ENCODE data around the gene UBE2B. TPM values are rescaled to one million over a fixed set of nuclear protein-coding genes. Genes with fewer than 3 reads are reported as not detected.
"Not testable (repeated sequence)": the region's sequence is repeated elsewhere in the genome, so short reads cannot be mapped to it uniquely, and the experiment has no call there.

The UBE2B gene
- total RNA-seq, 2 experiments from 2014 or later, result 98.5 to 101 TPM

- Mint-ChIP-seq H3K27ac (peak overlapping the region; percentile 88), H3K4me1 (peaks cover 26% of the 10 kb centered on the region), H3K36me3 (peaks cover 4% of the 10 kb centered on the region), H3K27me3 (no peaks in the 10 kb centered on the region), H3K9me3 (no peaks in the 10 kb centered on the region), H3K4me3 (peak overlapping the region; percentile 93)
- ATAC-seq (ENCODE audit: low read depth) (no peak), DNase-seq (no peak)
- POLR2A ChIA-PET, result interaction anchor here (0.6 to 4.9 kb wide), 20 partner anchors 11 to 176 kb away, joined by 3 to 67 read pairs (median 4); partner anchors contain the start of genes JADE2 and UBE2B
Measured at GRCh38 chr5:134411228-134411545, 39.8 kb downstream of the UBE2B start.

GRCh38 chr5:134411546-134412266 is 40.3 kb downstream of the UBE2B start, which contains the start of gene CDKN2AIPNL:
Gene CDKN2AIPNL (minus strand): TSS chr5:134411881. CDS start chr5:134411854, 27 bp downstream.
- Mint-ChIP-seq H3K36me3 (peaks cover 4% of the 10 kb centered on the region), H3K4me1 (peaks cover 26% of the 10 kb centered on the region), H3K4me3 (peak within 1 kb of the TSS; percentile 93), H3K9me3 (no peaks in the 10 kb centered on the region), H3K27ac (peak within 1 kb of the TSS; percentile 88), H3K27me3 (no peaks in the 10 kb centered on the region)
- DNase-seq (peak; percentile 92), ATAC-seq (ENCODE audit: low read depth) (peak; percentile 100)
- POLR2A ChIA-PET, result interaction anchor here (0.6 to 4.9 kb wide), 19 partner anchors 11 to 176 kb away, joined by 3 to 67 read pairs (median 4); partner anchors contain the start of genes JADE2 and UBE2B

- Mint-ChIP-seq H3K27ac (no peak overlapping the region), H3K4me3 (peak overlapping the region; percentile 93), H3K4me1 (peaks cover 26% of the 10 kb centered on the region), H3K9me3 (no peaks in the 10 kb centered on the region), H3K27me3 (no peaks in the 10 kb centered on the region), H3K36me3 (peaks cover 2% of the 10 kb centered on the region)
- no peak for DNase-seq
- POLR2A ChIA-PET, result interaction anchor here (1.7 to 4.9 kb wide), 2 partner anchors 112 to 174 kb away, joined by 4 to 67 read pairs; partner anchors contain the start of gene JADE2
- ATAC-seq (ENCODE audit: low read depth), result no peak
Measured at GRCh38 chr5:134413046-134413445, 41.7 kb downstream of the UBE2B start.

- Mint-ChIP-seq H3K9me3 (no peaks in the 10 kb centered on the region), H3K27me3 (no peaks in the 10 kb centered on the region), H3K4me1 (peaks cover 2% of the 10 kb centered on the region), H3K36me3 (no peaks in the 10 kb centered on the region), H3K4me3 (no peak overlapping the region), H3K27ac (no peak overlapping the region)
- POLR2A ChIA-PET, result interaction anchor here (0.7 kb wide), 1 partner anchor 107 kb away, joined by 3 read pairs; no protein-coding TSS in a partner anchor
- DNase-seq (no peak), ATAC-seq (ENCODE audit: low read depth) (no peak)
Measured at GRCh38 chr5:134417707-134418106, 46.3 kb downstream of the UBE2B start.

GRCh38 chr5:134418958-134419357 is 47.6 kb downstream of the UBE2B start:
- ATAC-seq (ENCODE audit: low read depth), result no peak
- POLR2A ChIA-PET, result no interaction called here
- DNase-seq, result no peak
- Mint-ChIP-seq H3K27ac (no peak overlapping the region), H3K36me3 (no peaks in the 10 kb centered on the region), H3K27me3 (no peaks in the 10 kb centered on the region), H3K9me3 (no peaks in the 10 kb centered on the region), H3K4me1 (no peaks in the 10 kb centered on the region), H3K4me3 (no peak overlapping the region)

GRCh38 chr5:134420343-134420742 is 49.0 kb downstream of the UBE2B start:
- Mint-ChIP-seq H3K36me3 (no peaks in the 10 kb centered on the region), H3K27me3 (no peaks in the 10 kb centered on the region), H3K4me1 (no peaks in the 10 kb centered on the region), H3K4me3 (no peak overlapping the region), H3K9me3 (no peaks in the 10 kb centered on the region), H3K27ac (no peak overlapping the region)
- POLR2A ChIA-PET, result no interaction called here
- DNase-seq (no peak), ATAC-seq (ENCODE audit: low read depth) (no peak)

- ATAC-seq (ENCODE audit: low read depth); H3K4me3 Mint-ChIP-seq; H3K27me3 Mint-ChIP-seq; H3K36me3 Mint-ChIP-seq; H3K27ac Mint-ChIP-seq; DNase-seq; H3K4me1 Mint-ChIP-seq; H3K9me3 Mint-ChIP-seq; POLR2A ChIA-PET: not testable (repeated sequence)
Measured at GRCh38 chr5:134421038-134421437, 49.7 kb downstream of the UBE2B start.

GRCh38 chr5:134422791-134423365 is 51.5 kb downstream of the UBE2B start:
- no peaks in the 10 kb centered on the region for H3K4me1 Mint-ChIP-seq
- no peak overlapping the region for H3K4me3 Mint-ChIP-seq
- no peak overlapping the region for H3K27ac Mint-ChIP-seq
- no peaks in the 10 kb centered on the region for H3K9me3 Mint-ChIP-seq
- DNase-seq (no peak), ATAC-seq (ENCODE audit: low read depth) (no peak)
- POLR2A ChIA-PET, result no interaction called here
- H3K36me3 Mint-ChIP-seq, result no peaks in the 10 kb centered on the region
- peaks cover 6% of the 10 kb centered on the region for H3K27me3 Mint-ChIP-seq

- no peaks in the 10 kb centered on the region for H3K9me3 Mint-ChIP-seq
- no peak overlapping the region for H3K4me3 Mint-ChIP-seq
- peaks cover 6% of the 10 kb centered on the region for H3K27me3 Mint-ChIP-seq
- H3K27ac Mint-ChIP-seq, result no peak overlapping the region
- H3K36me3 Mint-ChIP-seq, result no peaks in the 10 kb centered on the region
- no peak for DNase-seq
- ATAC-seq (ENCODE audit: low read depth), result no peak
- POLR2A ChIA-PET, result no interaction called here
- H3K4me1 Mint-ChIP-seq, result no peaks in the 10 kb centered on the region
Measured at GRCh38 chr5:134423376-134423775, 52.0 kb downstream of the UBE2B start.

- H3K27me3 Mint-ChIP-seq, result peaks cover 14% of the 10 kb centered on the region
- H3K4me3 Mint-ChIP-seq, result no peak overlapping the region
- H3K27ac Mint-ChIP-seq, result no peak overlapping the region
- no peaks in the 10 kb centered on the region for H3K9me3 Mint-ChIP-seq
- DNase-seq (no peak), ATAC-seq (ENCODE audit: low read depth) (no peak)
- H3K4me1 Mint-ChIP-seq, result no peaks in the 10 kb centered on the region
- POLR2A ChIA-PET, result no interaction called here
- H3K36me3 Mint-ChIP-seq, result no peaks in the 10 kb centered on the region
Measured at GRCh38 chr5:134426361-134426760, 55.0 kb downstream of the UBE2B start.

GRCh38 chr5:134427540-134428041 is 56.2 kb downstream of the UBE2B start:
- no peak overlapping the region for H3K27ac Mint-ChIP-seq
- H3K9me3 Mint-ChIP-seq, result no peaks in the 10 kb centered on the region
- no peak overlapping the region for H3K4me3 Mint-ChIP-seq
- POLR2A ChIA-PET, result interaction anchor here (0.7 kb wide), 1 partner anchor 13 kb away, joined by 3 read pairs; no protein-coding TSS in a partner anchor
- no peak for ATAC-seq (ENCODE audit: low read depth)
- DNase-seq, result no peak
- no peaks in the 10 kb centered on the region for H3K4me1 Mint-ChIP-seq
- H3K27me3 Mint-ChIP-seq, result peaks cover 14% of the 10 kb centered on the region
- H3K36me3 Mint-ChIP-seq, result no peaks in the 10 kb centered on the region

- POLR2A ChIA-PET, result interaction anchor here (1.4 kb wide), 1 partner anchor 15 kb away, joined by 5 read pairs; no protein-coding TSS in a partner anchor
- no peaks in the 10 kb centered on the region for H3K9me3 Mint-ChIP-seq
- peaks cover 14% of the 10 kb centered on the region for H3K27me3 Mint-ChIP-seq
- DNase-seq (no peak), ATAC-seq (ENCODE audit: low read depth) (no peak)
- no peaks in the 10 kb centered on the region for H3K36me3 Mint-ChIP-seq
- no peak overlapping the region for H3K4me3 Mint-ChIP-seq
- peaks cover 4% of the 10 kb centered on the region for H3K4me1 Mint-ChIP-seq
- H3K27ac Mint-ChIP-seq, result no peak overlapping the region
Measured at GRCh38 chr5:134430001-134430569, 58.7 kb downstream of the UBE2B start.

GRCh38 chr5:134432174-134432573 is 60.8 kb downstream of the UBE2B start:
- POLR2A ChIA-PET, result no interaction called here
- Mint-ChIP-seq H3K36me3 (no peaks in the 10 kb centered on the region), H3K27ac (no peak overlapping the region)

More at GRCh38 chr5:134432174-134432573, 60.8 kb downstream of the UBE2B start:
- Mint-ChIP-seq H3K9me3 (no peaks in the 10 kb centered on the region), H3K27me3 (peaks cover 8% of the 10 kb centered on the region), H3K4me1 (peaks cover 16% of the 10 kb centered on the region), H3K4me3 (no peak overlapping the region)
- no peak for DNase-seq
- ATAC-seq (ENCODE audit: low read depth), result no peak

All from activated naive CD8-positive, alpha-beta T cell treated with anti-CD3 and anti-CD28 coated beads, Interleukin-2, amount 10 ng/mL, durations not matched to agents 7 days and 5 days (primary cell).